OCI-LY3 (cell line): Measurements from ENCODE around the gene PLIN1.

Source experiments
- H2AFZ ChIP-seq: fragments of 200-600, 300-600 bp; shearing (Covaris generic); 2 replicates; pipeline ENCODE4 v1.6.0; 2014; ENCODE audit warnings: antibody characterized with exemption, low read depth, low read length
- H3K27ac ChIP-seq: fragments of 200-600, 300-600 bp; sonication (generic); 2 replicates; pipeline ENCODE4 v1.5.1; 2014; ENCODE audit warnings: mild to moderate bottlenecking, low read length, moderate library complexity, mixed read lengths
- H3K27me3 ChIP-seq: fragments of 200-600, 300-600 bp; sonication (generic); 2 replicates; pipeline ENCODE4 v1.6.1; 2014; ENCODE audit warnings: low read depth, low read length, mixed read lengths
- H3K36me3 ChIP-seq: fragments of 200-600, 300-600 bp; sonication (generic); replicated peaks from 2 replicates; pipeline ENCODE3; 2014; ENCODE audit warnings: low read depth, low read length, mixed read lengths
- H3K4me1 ChIP-seq: fragments of 300-600, 200-600 bp; sonication (generic); 2 replicates; pipeline ENCODE4 v1.6.1; 2014; ENCODE audit warnings: low read length, mixed read lengths
- H3K4me2 ChIP-seq: fragments of 200-600, 300-600 bp; sonication (generic); 2 replicates; pipeline ENCODE4 v1.6.1; 2014; ENCODE audit warnings: low read length, mixed read lengths
- H3K4me3 ChIP-seq: fragments of 300-600, 200-600 bp; sonication (generic); 2 replicates; pipeline ENCODE4 v1.5.1; 2014; ENCODE audit warnings: antibody characterized with exemption, mild to moderate bottlenecking, low read length, moderate library complexity
- H3K79me2 ChIP-seq: fragments of 300-600, 200-600 bp; shearing (Covaris generic); 2 replicates; pipeline ENCODE4 v1.6.1; 2014; ENCODE audit warnings: mild to moderate bottlenecking, low read length, mixed read lengths
- H3K9ac ChIP-seq: fragments of 300-600, 200-600 bp; shearing (Covaris generic); 2 replicates; pipeline ENCODE4 v1.6.0; 2014; ENCODE audit warnings: mild to moderate bottlenecking, low read length, moderate library complexity
- H3K9me3 ChIP-seq: fragments of 200-600, 300-600 bp; shearing (Covaris generic); 2 replicates; pipeline ENCODE4 v1.6.1; 2014; ENCODE audit warnings: low read length, mixed read lengths; ENCODE audit not compliant: insufficient read depth
- H4K20me1 ChIP-seq: fragments of 200-600, 300-600 bp; sonication (generic); 2 replicates; pipeline ENCODE4 v1.6.1; 2016; ENCODE audit warnings: low read length, mixed read lengths; ENCODE audit not compliant: insufficient read depth
- CTCF ChIP-seq: fragments of 200-600, 300-600 bp; sonication (generic); IDR thresholded peaks from 2 replicates; pipeline ENCODE4 v1.5.1; 2014; ENCODE audit warnings: antibody characterized with exemption, low read length, low read depth
- EZH2phosphoT487 ChIP-seq: fragments of 200-600 bp; shearing (Covaris generic); IDR thresholded peaks from 2 replicates; pipeline ENCODE4 v1.6.1; 2018; ENCODE audit warnings: antibody characterized with exemption, mixed run types, low read depth

PLIN1 gene

DNA sequence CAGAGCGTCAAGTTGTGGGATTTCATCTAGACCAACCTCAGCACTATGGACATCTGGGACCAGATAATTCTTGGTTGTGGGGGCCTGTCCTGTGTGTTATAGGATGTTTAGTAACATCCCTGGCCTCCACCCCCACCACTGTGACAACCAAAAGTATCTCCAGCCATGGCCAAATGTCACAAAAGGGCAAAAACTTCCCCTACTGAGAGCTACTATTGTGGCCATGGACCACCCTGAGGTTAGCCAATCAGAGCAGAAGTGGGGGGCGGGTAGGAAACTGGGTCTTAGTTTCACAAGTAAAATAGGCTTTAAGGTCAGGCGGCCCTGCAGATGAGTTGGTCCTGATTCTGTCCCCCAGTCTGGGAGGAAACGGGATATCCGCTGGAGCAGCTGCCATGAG lies 49.3 kb downstream of the PLIN1 start:
- H3K36me3 ChIP-seq: peaks cover 88% of the 10 kb centered on the region
- no peak overlapping the region for H3K27ac ChIP-seq
- no peak overlapping the region for H2AFZ ChIP-seq
- H3K79me2 ChIP-seq: no peaks in the 10 kb centered on the region
- no peak overlapping the region for H3K9ac ChIP-seq
- H3K4me1 ChIP-seq: peaks cover 5% of the 10 kb centered on the region; the same call in 1 of the 2 replicates
- peaks cover 3% of the 10 kb centered on the region; the same call in 1 of the 2 replicates for H4K20me1 ChIP-seq
- H3K27me3 ChIP-seq: no peaks in the 10 kb centered on the region
- no peak overlapping the region for H3K4me3 ChIP-seq
- no peaks in the 10 kb centered on the region for H3K9me3 ChIP-seq
- TF ChIP-seq EZH2phosphoT487 (no peak), CTCF (no peak)
- no peak overlapping the region for H3K4me2 ChIP-seq

DNA sequence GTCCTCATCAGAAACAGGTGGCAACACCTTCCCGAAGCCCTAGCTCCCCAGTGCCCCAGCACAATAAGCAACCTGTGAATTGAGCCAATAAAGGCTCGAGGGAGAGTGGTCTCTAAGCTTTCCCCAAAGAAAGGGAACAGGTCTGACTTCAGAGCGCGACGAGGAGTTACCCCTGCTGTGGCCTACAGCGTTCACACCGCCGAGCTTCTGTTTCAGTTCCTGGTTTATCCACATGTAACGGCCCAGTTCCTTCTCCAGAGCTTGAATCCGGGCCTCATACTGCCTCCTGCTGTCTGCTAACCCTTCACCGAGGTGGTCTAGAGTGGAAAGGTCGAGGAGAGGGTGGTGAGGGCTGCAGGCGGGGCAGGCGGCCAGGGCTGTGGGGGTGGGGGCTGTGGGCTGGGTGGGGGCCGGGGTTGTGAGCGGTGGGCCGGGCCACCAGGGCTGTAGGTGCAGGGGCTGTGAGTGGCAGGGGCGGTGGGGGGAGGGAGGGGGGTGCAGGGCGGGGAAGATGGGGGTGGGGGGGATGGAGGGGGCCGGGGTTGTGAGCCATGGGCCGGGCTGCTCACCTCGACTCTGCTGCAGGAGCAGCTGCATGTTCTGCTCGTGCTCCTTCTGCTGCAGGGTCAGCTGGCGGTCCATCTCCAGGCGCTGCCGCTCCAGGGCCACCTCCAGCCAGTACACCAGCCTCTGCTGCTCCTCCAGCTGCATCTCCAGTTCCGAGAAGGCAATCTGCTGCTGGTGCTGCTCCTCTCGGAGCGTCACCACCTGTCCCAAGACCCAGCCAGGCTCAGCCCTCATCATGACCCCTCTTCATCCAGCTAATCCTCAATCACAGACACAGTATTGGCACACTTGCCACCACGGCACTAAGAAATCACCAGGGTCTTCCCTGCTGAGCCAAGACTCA lies 50.1 kb downstream of the PLIN1 start:
- Histone ChIP-seq H3K36me3 (peaks cover 96% of the 10 kb centered on the region), H3K9me3 (no peaks in the 10 kb centered on the region), H3K4me2 (no peak overlapping the region), H4K20me1 (peaks cover 3% of the 10 kb centered on the region; the same call in 1 of the 2 replicates), H2AFZ (no peak overlapping the region), H3K27ac (no peak overlapping the region), H3K9ac (no peak overlapping the region), H3K79me2 (no peaks in the 10 kb centered on the region), H3K4me3 (no peak overlapping the region), H3K27me3 (no peaks in the 10 kb centered on the region), H3K4me1 (peaks cover 5% of the 10 kb centered on the region; the same call in 1 of the 2 replicates)
- TF ChIP-seq CTCF (no peak), EZH2phosphoT487 (no peak)

GRCh38 chr15:89628301-89628700 lies 50.9 kb downstream of the PLIN1 start:
- Histone ChIP-seq H3K4me1 (peaks cover 5% of the 10 kb centered on the region; the same call in 1 of the 2 replicates), H3K4me3 (no peak overlapping the region), H3K9me3 (no peaks in the 10 kb centered on the region), H4K20me1 (peaks cover 3% of the 10 kb centered on the region; the same call in 1 of the 2 replicates), H3K9ac (no peak overlapping the region), H3K36me3 (peaks cover 97% of the 10 kb centered on the region), H3K27ac (no peak overlapping the region), H3K27me3 (no peaks in the 10 kb centered on the region), H3K4me2 (no peak overlapping the region), H3K79me2 (no peaks in the 10 kb centered on the region), H2AFZ (no peak overlapping the region)
- TF ChIP-seq EZH2phosphoT487 (no peak), CTCF (no peak)

GRCh38 chr15:89627256-89627970 lies 51.8 kb downstream of the PLIN1 start:
- Histone ChIP-seq H3K4me2 (no peak overlapping the region), H4K20me1 (peaks cover 3% of the 10 kb centered on the region; the same call in 1 of the 2 replicates), H3K36me3 (peaks cover 97% of the 10 kb centered on the region), H3K9me3 (no peaks in the 10 kb centered on the region), H2AFZ (no peak overlapping the region), H3K4me1 (peaks cover 5% of the 10 kb centered on the region; the same call in 1 of the 2 replicates), H3K27me3 (no peaks in the 10 kb centered on the region), H3K27ac (no peak overlapping the region), H3K4me3 (no peak overlapping the region), H3K9ac (no peak overlapping the region), H3K79me2 (no peaks in the 10 kb centered on the region)
- TF ChIP-seq EZH2phosphoT487 (no peak), CTCF (no peak)
